ENCODE data around the gene INTS1. TPM values are rescaled to one million over a fixed set of nuclear protein-coding genes. Genes with fewer than 3 reads are reported as not detected.

The INTS1 gene
- total RNA-seq, 2 donors from 2014 or later: 26.9 to 42.4 TPM

DNA sequence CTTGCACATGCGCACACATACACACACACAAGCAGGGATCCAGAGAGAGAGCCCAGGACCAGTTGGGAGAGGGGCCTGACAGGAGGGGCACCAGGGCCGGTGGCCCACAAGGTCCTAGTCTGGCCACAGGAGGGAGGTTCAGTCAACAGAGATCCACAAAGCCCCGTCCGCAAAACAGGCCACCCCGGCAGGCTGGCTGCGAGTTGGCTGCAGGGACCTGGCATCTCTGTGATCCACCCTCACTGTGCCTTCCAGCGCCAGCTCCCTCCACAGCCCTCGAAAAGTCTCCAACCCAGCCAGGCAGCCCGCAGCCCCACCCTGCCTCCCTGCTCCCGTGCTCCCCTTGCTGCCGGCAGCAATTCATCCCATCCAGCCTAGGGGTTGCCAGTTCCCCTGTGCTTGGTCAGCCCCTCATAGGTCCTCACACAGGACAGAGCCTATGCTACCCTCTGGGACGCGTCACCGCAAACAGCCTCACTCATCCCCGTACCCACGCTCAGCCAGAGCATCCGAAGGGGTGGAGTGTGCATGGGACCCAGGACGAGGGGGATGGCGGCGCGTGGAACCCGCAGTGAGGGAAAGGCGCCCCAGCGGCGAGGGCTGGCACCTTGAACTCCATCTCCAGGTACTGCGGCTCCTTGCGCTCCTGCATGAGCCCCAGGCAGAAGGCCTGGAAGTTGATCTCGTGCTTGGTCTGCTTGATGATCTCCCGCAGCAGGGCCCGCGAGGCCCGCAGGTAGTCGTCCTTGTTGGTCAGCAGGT lies 7.5 kb downstream of the INTS1 start:
- ATAC-seq (no peak), DNase-seq (no peak)
- intact Hi-C loops (cut with DNase I): no loop called here

DNA sequence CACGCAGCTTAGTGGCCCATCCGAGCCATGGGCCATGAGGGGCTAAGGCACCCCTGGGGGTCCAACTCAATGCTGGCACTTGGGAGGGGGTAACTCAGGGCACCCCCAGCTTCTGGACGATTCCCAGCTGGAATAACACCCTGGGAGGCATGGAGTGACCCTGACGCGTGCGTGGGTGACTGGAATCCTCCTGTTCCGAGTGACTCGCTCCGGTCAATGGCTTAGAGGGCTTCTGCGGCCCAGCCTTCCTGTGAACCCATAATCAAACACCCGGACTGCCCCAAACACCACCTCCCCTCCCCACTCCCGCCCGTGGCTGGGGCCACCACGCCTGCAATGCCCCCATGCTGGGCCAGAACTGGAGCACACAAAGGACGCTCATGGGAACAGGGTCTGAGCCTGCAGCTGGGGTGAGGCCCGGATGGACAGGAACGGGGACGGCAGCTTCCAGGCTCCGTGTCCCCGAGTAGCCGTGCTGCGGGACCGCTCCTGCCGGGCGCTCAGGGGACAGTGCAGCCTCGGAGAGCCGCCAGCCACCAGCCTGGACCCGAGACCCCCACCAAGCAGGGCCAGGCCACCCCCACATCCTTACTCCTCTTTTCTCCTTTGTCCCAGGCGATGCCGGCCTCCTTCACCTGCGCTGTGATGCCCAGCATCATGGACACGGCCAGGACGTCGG lies 8.5 kb downstream of the INTS1 start:
- intact Hi-C loops (cut with DNase I): no loop called here
- DNase-seq: no peak
- no peak for ATAC-seq

- DNase-seq: no peak
- intact Hi-C loops (cut with DNase I): no loop called here
- ATAC-seq: no peak
These were observed 9.2 kb downstream of the INTS1 start for GRCh38 chr7:1494866-1495563.

GRCh38 chr7:1494447-1494846 lies 9.7 kb downstream of the INTS1 start:
- no peak for ATAC-seq
- intact Hi-C loops (cut with DNase I): no loop called here

GRCh38 chr7:1493571-1493970 lies 10.6 kb downstream of the INTS1 start:
- no peak for DNase-seq
- intact Hi-C loops (cut with DNase I): no loop called here
- no peak for ATAC-seq

More at GRCh38 chr7:1494447-1494846, 9.7 kb downstream of the INTS1 start:
- no peak for DNase-seq

DNA sequence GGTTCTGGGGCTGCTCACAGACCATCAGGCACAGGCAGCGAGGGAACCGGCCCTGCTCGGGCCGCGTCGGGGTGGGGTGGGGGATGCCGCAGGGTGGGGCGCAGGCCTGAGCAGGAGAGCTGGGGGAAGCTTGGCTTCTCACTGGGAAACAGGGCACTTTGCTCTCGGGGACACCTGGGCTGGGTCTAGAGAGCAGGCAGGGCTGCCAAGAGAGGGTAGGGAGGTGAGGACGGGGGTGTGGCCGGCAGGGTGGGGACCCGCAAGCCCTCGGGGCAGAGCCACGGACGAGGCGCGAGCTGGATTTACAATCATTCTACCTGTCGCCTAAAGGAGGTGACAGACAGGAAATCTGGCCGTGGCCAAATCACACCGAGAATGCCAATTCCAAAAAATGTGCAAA lies 11.1 kb downstream of the INTS1 start:
- intact Hi-C loops (cut with DNase I): no loop called here
- ATAC-seq (no peak), DNase-seq (no peak)

DNA sequence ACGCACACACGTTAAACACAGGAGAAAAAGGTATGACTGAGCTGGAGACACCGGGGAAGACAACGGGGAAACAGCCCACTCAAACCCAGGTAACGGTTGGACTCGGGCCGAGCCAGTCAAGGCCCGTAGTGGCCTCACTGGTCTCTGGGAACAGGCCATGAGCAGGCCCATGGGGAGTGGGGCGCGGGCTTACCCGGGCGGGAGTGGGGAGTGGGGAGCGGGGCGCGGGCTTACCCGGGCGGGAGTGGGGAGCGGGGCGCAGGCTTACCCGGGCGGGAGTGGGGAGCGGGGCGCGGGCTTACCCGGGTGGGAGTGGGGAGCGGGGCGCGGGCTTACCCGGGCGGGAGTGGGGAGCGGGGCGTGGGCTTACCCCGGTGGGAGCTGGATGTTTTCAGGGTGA lies 11.5 kb downstream of the INTS1 start:
- DNase-seq: no peak
- intact Hi-C loops (cut with DNase I): no loop called here
- ATAC-seq: no peak

- ATAC-seq (no peak), DNase-seq (no peak)
- intact Hi-C loops (cut with DNase I): no loop called here
These were observed 12.0 kb downstream of the INTS1 start for GRCh38 chr7:1492221-1492620.

DNA sequence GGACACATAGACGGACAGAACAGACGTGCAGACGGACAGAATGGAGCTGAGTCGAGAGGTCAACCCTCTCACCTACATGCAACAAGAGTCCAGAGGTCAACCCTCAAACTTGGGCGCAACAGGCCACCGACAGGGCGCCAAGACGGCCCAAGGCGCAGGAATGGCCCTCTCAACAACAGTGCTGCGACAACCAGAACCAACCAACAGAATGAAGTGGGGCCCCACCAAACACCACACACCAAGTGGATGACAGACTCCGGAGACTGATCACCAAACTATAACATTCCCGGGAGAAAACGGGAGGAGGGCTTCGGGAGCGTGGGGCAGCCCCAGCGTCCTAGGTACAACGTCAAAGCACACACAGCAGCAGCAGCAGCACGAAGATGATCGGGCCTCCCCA lies 13.4 kb downstream of the INTS1 start:
- no peak for ATAC-seq
- no peak for DNase-seq
- intact Hi-C loops (cut with DNase I): no loop called here

DNA sequence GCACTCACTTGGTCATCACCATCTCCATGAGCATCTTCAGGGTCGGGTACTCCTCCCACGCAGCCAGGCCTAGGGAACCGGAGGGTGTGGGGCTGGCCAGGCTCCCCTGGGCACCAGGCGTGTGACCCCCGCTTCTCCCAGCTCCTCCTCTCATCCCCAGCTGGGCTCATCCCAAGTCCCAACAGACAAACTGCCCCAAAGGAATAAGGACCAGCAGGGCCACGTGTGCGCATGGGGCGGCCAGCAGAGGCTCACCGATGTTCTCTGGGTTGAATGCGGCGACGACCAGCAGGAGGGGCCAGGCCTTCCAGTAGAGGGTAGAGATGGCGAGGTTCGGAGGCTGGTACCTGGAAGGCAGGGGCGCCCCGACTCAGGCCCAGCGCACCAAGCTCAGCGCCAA lies 14.9 kb downstream of the INTS1 start:
- intact Hi-C loops (cut with DNase I): no loop called here
- DNase-seq: no peak
- ATAC-seq: no peak

DNA sequence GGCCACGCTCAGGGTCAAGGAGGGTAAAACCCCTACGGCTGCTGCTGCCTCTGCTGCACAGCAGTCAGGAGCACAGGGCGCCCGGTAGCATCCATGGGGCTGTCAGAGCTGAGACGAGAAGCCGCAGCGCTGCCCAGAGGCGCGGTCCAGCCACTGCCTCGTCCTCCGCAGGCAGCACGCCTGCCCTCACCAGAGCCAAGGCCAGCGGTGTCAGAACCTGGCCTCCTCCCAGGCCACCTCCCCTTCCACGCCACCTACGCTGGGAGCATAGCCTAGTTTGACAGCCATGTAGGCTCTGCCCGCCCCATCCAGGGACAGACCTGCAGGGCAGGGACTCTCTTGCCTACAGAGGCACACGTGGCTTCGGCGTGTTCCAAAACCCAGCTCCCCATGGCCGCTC lies 16.2 kb downstream of the INTS1 start:
- intact Hi-C loops (cut with DNase I): no loop called here
- DNase-seq (no peak), ATAC-seq (no peak)

DNA sequence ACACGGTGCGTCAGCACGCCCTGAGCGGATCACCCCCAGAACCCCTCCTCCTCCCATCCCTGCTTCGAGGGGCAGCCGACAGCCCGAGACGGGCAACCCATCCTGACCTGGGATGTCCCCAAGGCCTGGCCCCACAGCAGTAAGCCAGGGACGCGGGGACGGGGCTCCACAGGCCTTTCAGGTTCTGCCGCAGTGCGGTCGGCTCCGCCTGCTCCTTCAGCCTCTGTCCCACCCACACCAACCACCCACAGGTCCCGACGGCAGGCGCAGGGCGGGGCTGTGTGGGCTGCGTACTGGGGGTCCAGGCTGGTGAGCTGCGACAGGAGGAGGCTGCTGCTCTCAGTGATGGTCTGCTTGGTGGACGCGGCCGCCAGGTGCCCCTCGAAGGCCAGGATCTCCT lies 16.7 kb downstream of the INTS1 start:
- ATAC-seq (no peak), DNase-seq (no peak)
- intact Hi-C loops (cut with DNase I): no loop called here

DNA sequence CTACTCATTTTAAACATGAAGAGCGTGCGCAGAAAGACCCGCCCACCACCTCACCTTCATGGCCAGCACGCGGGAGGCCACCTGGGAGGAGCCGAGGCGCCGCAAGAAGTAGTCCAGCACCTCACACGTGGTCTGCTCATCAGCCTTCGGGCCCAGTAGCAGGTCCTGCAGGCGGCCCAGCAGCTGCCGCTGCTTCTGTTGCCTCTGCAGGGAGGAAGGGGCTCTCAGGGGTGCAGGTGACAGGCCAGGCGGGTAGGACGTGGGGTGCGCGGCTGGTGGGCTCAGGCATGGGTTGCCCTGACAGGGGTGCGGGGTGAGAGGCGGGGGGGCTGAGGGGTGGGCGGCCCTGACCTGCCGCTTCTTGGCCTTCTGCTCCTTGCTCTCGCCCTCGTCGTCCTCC lies 17.6 kb downstream of the INTS1 start:
- DNase-seq (no peak), ATAC-seq (no peak)
- intact Hi-C loops (cut with DNase I): no loop called here

DNA sequence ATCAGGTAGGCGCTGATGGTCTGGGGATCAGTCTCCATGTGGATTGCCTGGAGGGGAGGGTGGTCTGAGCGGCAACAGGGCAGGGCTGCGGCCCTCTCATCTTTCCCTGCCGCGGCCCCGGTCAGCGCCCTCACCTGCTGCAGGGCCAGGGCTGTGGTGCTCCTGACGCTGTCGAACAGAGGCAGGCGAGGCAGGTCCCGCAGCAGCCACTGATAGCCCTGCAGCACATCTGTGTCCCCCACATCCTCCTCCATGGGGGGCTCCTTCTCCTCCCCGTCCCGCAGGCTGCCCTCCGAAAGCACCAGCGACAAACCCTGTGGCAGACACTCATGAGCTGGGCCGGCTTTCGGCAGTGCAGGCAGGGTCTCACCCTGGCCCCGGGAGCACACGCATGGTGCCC lies 19.0 kb downstream of the INTS1 start:
- intact Hi-C loops (cut with DNase I): no loop called here
- DNase-seq (no peak), ATAC-seq (no peak)

GRCh38 chr7:1484569-1484968 lies 19.6 kb downstream of the INTS1 start:
- DNase-seq (no peak), ATAC-seq (no peak)
- intact Hi-C loops (cut with DNase I): no loop called here

DNA sequence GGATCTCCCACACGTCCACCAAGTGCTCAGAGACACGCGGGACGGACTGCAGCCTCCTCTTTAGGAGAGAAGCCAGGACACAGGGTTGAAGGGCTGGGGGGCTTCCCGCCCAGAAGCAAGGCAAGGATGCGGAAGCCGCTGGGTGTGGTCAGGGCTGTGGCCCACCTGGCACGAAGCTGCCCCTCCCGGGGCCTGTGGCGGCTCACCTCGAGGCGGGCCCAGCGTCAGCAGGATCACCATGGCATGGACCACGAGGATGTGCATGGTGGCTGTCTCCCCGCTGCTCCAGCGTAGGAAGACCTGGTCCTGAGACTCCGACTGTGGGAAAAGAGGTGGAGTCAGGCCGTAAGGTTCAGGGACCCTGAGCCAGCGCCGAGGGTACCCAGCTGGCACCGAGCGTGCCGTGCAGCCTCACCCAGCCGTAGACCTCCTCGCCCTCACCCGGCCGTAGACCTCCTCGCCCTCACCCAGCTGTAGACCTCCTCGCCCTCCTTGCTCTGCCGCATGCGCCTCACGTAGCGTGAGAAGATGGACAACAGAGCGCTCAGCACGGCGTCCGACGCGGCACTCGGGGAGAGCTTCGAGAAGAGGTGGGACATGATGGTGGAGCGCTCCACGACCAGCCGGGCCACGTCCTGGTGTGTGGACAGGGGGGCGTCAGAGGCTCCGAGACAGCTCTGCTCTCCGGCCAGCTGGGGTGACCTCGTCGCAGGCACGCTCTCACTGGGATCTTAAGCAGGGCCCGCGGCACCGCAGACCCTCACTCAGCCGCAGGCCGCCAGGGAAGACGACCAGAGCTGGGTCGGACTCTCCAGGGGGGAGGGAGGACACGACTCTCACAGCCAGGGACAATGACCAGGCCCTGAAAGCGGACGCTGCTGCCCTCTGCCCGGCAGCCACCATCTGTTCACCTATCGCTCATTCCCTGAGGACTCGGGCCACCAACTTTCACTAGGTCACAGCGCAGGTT lies 20.4 kb downstream of the INTS1 start:
- DNase-seq (no peak), ATAC-seq (no peak)

DNA sequence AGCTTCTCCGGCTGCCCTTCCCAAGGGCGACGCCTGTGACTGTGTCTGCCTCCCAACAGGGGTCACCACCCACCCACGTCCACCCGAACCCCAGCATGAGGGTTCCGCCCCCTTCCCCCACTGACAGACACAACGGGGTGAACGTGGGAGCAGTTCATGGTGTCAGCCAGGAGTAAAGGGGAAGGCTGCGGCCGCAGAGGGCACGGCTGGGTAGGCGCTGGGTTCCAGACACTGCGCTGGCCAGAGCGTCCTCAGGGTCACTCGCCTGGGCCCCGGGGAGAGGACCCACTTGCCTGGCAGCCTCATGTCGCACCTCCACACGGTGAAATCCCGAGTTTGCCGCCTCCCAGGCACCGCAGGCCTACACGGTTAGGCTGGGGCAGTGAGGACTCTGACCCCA lies 21.1 kb downstream of the INTS1 start:
- no peak for ATAC-seq
- intact Hi-C loops (cut with DNase I): no loop called here

More for the DNA sequence above, 20.4 kb downstream of the INTS1 start:
- intact Hi-C loops (cut with DNase I): no loop called here

GRCh38 chr7:1481300-1481699 lies 22.9 kb downstream of the INTS1 start:
- intact Hi-C loops (cut with DNase I): no loop called here
- ATAC-seq (no peak), DNase-seq (no peak)

More for the DNA sequence above, 21.1 kb downstream of the INTS1 start:
- DNase-seq: no peak

DNA sequence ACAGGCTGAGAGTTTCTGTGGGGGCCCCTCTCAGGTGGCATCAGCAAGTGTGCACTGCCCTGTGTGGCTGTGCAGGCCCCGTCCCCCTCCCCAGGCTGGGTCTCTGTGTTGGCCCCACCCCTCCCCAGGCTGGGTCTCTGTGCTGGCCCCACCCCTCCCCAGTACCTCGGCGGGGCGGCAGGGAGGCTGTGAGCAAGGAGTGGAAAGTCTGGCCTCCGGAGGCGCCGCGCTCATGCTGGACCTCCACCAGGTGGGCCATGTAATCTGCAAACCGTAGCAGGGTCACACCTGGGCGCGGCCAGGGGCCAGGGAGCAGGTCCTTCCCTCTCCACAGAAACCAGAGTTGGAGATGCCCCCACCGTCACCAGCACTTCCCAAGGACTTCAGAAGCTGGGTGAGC lies 23.5 kb downstream of the INTS1 start:
- ATAC-seq (no peak), DNase-seq (no peak)
- intact Hi-C loops (cut with DNase I): no loop called here
